Testis (tissue), 3 donors: Measurements from ENCODE around the gene FUT4. TPM values are rescaled to one million over a fixed set of nuclear protein-coding genes. Genes with fewer than 3 reads are reported as not detected.

ENCODE experiments used
- DNase-seq: peaks from one replicate; pipeline ENCODE4 v3.0.0-alpha.2; 2019
- H3K27ac ChIP-seq, 2 donors: fragments of 200-600 bp; sonication (generic); one replicate each; pipeline ENCODE4 v1.5.1; 2019
- H3K27me3 ChIP-seq: fragments of 200-600 bp; sonication (generic); one replicate; pipeline ENCODE4 v1.5.1; 2019
- H3K36me3 ChIP-seq: fragments of 200-600 bp; sonication (generic); one replicate; pipeline ENCODE4 v1.5.1; 2017; ENCODE audit warnings: low read depth; ENCODE audit errors: missing control alignments
- H3K4me1 ChIP-seq: fragments of 200-600 bp; sonication (generic); one replicate; pipeline ENCODE4 v1.5.1; 2019
- H3K4me3 ChIP-seq, 2 donors: fragments of 200-600 bp; sonication (generic); one replicate each; pipeline ENCODE4 v1.5.1; 2017 to 2019
- H3K9me3 ChIP-seq: fragments of 200-600 bp; sonication (generic); one replicate; pipeline ENCODE4 v1.5.1; 2017
- POLR2A ChIP-seq: fragments of 450-650 bp; IDR thresholded peaks from one replicate; pipeline ENCODE4 v1.6.1; 2017; ENCODE audit warnings: antibody characterized with exemption, mild to moderate bottlenecking, moderate library complexity
- WGBS, 2 donors: methylation state at CpG; one replicate each; pipeline ENCODE4 v1.1.5; 2018; 5-methylcytosine and 5-hydroxymethylcytosine counted together
- intact Hi-C: fragments of 100-400 bp; cut with DNase I; formaldehyde crosslinking; loops from one replicate; pipeline ENCODE4 v1.15.1; 2023; ENCODE audit warnings: low total_unique reads
- polyA plus RNA-seq: library from polyadenylated mRNA; stranded (reverse); fragments of 350-450 nt; fragmentation: Illumina TruSeq; extraction: RNeasy Lipid Tissue Mini Kit (QIAGEN cat#74804); gene quantifications from one replicate; pipeline ENCODE4 v1.2.3, GENCODE V29; 2014; ENCODE audit warnings: low read depth, low replicate concordance; ENCODE audit not compliant: insufficient read depth
- total RNA-seq, 2 donors: library from RNA; depleted of rRNA; stranded (reverse); fragments of >200 nt; gene quantifications; one replicate each; pipeline ENCODE4 v1.2.3, GENCODE V29; 2016
- TF ChIP-seq, protein P1 (sequence below), 3 experiments: fragments of 450-650 bp in 2 of 3; fragments of 200-600 bp in 1 of 3; sonication (generic) in 1 of 3; IDR thresholded peaks; one replicate each; pipeline ENCODE4 v1.5.1; 2016 to 2019; ENCODE audit warnings: antibody characterized with exemption in 3 of 3, mild to moderate bottlenecking in 2 of 3, moderate library complexity in 1 of 3

Gene FUT4
- total and polyA plus RNA-seq, 3 donors from 2014 or later = 3.8 to 5.9 (median 5.1) TPM

- DNase-seq = no peak
- Histone ChIP-seq H3K36me3 (no peaks in the 10 kb centered on the region), H3K27me3 (no peaks in the 10 kb centered on the region), H3K4me1 (no peaks in the 10 kb centered on the region), H3K27ac (no peak overlapping the region), H3K9me3 (no peaks in the 10 kb centered on the region), H3K4me3 (no peak overlapping the region)
- intact Hi-C loops = no loop called here
- 85 to 90% methylated on average over 2 of the region's 2 CpGs for WGBS, 2 donors
- no peak for TF ChIP-seq POLR2A
- TF ChIP-seq, protein P1, sequence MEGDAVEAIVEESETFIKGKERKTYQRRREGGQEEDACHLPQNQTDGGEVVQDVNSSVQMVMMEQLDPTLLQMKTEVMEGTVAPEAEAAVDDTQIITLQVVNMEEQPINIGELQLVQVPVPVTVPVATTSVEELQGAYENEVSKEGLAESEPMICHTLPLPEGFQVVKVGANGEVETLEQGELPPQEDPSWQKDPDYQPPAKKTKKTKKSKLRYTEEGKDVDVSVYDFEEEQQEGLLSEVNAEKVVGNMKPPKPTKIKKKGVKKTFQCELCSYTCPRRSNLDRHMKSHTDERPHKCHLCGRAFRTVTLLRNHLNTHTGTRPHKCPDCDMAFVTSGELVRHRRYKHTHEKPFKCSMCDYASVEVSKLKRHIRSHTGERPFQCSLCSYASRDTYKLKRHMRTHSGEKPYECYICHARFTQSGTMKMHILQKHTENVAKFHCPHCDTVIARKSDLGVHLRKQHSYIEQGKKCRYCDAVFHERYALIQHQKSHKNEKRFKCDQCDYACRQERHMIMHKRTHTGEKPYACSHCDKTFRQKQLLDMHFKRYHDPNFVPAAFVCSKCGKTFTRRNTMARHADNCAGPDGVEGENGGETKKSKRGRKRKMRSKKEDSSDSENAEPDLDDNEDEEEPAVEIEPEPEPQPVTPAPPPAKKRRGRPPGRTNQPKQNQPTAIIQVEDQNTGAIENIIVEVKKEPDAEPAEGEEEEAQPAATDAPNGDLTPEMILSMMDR (IDR thresholded peaks at IDR 0.05) = no peak
These were observed 49.3 kb downstream of the FUT4 start for GRCh38 chr11:94593030-94593429.

DNA sequence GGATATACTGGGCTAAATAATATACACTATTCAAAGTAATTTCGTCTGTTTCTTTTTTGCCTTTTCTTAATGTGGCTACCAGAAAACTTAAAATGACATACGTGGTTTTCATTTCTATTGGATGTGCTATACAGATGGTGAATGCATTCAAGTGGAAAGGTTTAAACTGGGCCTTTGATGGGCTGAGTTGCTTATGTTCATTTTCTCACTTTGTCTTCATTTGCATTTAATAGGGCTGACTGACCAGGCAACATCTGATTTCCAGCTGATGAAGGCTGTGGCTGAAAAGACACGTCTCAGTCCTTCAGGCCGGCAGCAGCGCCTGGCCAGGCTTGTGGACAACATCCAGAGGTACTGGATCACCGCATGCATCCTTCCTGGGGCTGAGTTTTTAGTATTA, 51.4 kb downstream of the FUT4 start:
- no peaks in the 10 kb centered on the region for H3K9me3 ChIP-seq
- no peak overlapping the region for H3K4me3 ChIP-seq
- no peaks in the 10 kb centered on the region for H3K36me3 ChIP-seq
- no peak for DNase-seq
- intact Hi-C loops = no loop called here
- H3K27ac ChIP-seq = no peak overlapping the region
- TF ChIP-seq POLR2A = no peak
- TF ChIP-seq, protein P1 (IDR thresholded peaks at IDR 0.05) = no peak
- no peaks in the 10 kb centered on the region for H3K27me3 ChIP-seq
- no peaks in the 10 kb centered on the region for H3K4me1 ChIP-seq
- 89 to 97% methylated on average over 6 of the region's 6 CpGs for WGBS, 2 donors

DNA sequence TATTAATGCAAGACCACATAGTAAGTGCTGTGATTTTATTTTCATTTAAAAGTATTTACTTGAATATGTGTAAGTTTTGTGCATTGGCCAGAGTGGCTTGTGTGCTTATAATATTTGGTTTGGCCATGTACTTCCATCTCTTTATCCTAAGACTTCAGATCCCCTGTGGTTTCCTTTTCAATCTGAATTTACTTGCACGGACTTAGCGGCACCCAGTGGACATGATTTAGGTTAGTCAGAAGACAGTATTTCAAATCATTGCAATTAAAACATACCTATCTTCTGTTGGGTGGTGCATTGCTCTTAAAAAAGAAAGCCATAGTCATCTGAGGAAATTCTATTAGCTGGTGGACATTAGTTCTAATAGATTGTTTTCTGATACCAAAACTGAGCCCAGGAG, 54.2 kb downstream of the FUT4 start:
- Histone ChIP-seq H3K4me3 (no peak overlapping the region), H3K4me1 (no peaks in the 10 kb centered on the region), H3K27ac (no peak overlapping the region), H3K27me3 (no peaks in the 10 kb centered on the region), H3K36me3 (no peaks in the 10 kb centered on the region), H3K9me3 (no peaks in the 10 kb centered on the region)
- TF ChIP-seq POLR2A = no peak
- TF ChIP-seq, protein P1 (IDR thresholded peaks at IDR 0.05) = no peak
- 51 to 59% methylated on average over 2 of the region's 2 CpGs for WGBS, 2 donors
- DNase-seq = peak; percentile 28
- intact Hi-C loops = no loop called here

Other genes starting within 250 kb of the FUT4 start
- gene IZUMO1R, start 239.3 kb upstream of the FUT4 start, total RNA-seq = not detected
- not detected for gene IZUMO1R, start 239.3 kb upstream of the FUT4 start, polyA plus RNA-seq
- under 1 TPM; 0.74 to 0.94 TPM for gene GPR83, start 142.5 kb upstream of the FUT4 start, total RNA-seq
- 0.45 TPM for gene GPR83, start 142.5 kb upstream of the FUT4 start, polyA plus RNA-seq
- gene MRE11, start 50.1 kb upstream of the FUT4 start, total RNA-seq = 10 to 100 TPM; 15.2 to 19.8 TPM
- 9.2 TPM for gene MRE11, start 50.1 kb upstream of the FUT4 start, polyA plus RNA-seq
- gene ANKRD49, start 49.9 kb upstream of the FUT4 start, total RNA-seq = 10 to 100 TPM; 13.4 to 14.8 TPM
- gene ANKRD49, start 49.9 kb upstream of the FUT4 start, polyA plus RNA-seq = 11.3 TPM
- gene C11orf97, start 31.5 kb upstream of the FUT4 start, total RNA-seq = 10 to 100 TPM in 1 of 2 donors, 1 to 10 TPM in 1; 6.4 to 10.4 TPM
- 25.2 TPM for gene C11orf97, start 31.5 kb upstream of the FUT4 start, polyA plus RNA-seq
- gene PIWIL4, start 23.4 kb downstream of the FUT4 start, total RNA-seq = 10 to 100 TPM; 23.0 to 30.2 TPM
- 19.9 TPM for gene PIWIL4, start 23.4 kb downstream of the FUT4 start, polyA plus RNA-seq
- gene AMOTL1, start 224.4 kb downstream of the FUT4 start, total RNA-seq = 10 to 100 TPM; 17.1 to 18.7 TPM
- gene AMOTL1, start 224.4 kb downstream of the FUT4 start, polyA plus RNA-seq = 25.4 TPM